Activated naive CD8-positive, alpha-beta T cell treated with anti-CD3 and anti-CD28 coated beads, Interleukin-2, amount 50 U/mL, for 24 hours (primary cell): ENCODE measurements around the gene TUBA1C.
"Not testable (repeated sequence)": the region's sequence is repeated elsewhere in the genome, so short reads cannot be mapped to it uniquely, and the experiment has no call there.

Experiments used
- ATAC-seq: fragments of 150-1000 bp; cut with Tn5 transposase; one replicate; pipeline ENCODE4 v1.10.0; 2021
- DNase-seq: peaks from one replicate; pipeline ENCODE4 v3.0.0; 2021
- H3K27ac Mint-ChIP-seq: one replicate; pipeline ENCODE4 v1.8.0; 2021; ENCODE audit warnings: mild to moderate bottlenecking, mixed read lengths
- H3K27me3 Mint-ChIP-seq: one replicate; pipeline ENCODE4 v1.8.0; 2021; ENCODE audit warnings: mixed read lengths
- H3K36me3 Mint-ChIP-seq: one replicate; pipeline ENCODE4 v1.8.0; 2021; ENCODE audit warnings: low read depth, mixed read lengths
- H3K4me1 Mint-ChIP-seq: one replicate; pipeline ENCODE4 v1.8.0; 2021; ENCODE audit warnings: mixed read lengths
- H3K4me3 Mint-ChIP-seq: one replicate; pipeline ENCODE4 v1.8.0; 2021; ENCODE audit warnings: mild to moderate bottlenecking, moderate library complexity, mixed read lengths
- H3K9me3 Mint-ChIP-seq: one replicate; pipeline ENCODE4 v1.8.0; 2021; ENCODE audit warnings: mixed read lengths

TUBA1C gene

DNA sequence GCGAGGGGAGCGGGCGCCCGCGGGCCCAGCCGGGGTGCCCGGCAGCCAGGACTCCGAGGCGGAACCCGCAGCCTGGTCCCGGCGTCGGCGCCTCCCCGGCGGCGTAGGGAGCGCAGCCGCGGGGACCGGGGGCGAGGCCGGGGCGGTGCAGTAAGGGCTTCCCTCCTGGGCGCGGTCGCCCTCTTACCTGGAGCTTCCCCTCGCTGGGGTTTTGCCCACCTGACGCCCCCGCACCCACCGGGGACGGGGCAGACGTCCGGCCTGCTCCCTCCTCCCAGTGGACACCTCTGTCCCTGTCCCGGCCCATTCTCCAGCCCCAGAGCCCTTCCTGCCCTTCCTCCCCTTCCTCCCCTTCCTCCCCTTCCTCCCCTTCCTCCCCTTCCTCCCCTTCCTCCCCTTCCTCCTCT lies 413 bp upstream of the TUBA1C start:
- Mint-ChIP-seq H3K27ac (peak overlapping the region; percentile 79), H3K9me3 (no peaks in the 10 kb centered on the region), H3K27me3 (no peaks in the 10 kb centered on the region), H3K36me3 (peaks cover 37% of the 10 kb centered on the region), H3K4me3 (peak overlapping the region; percentile 97), H3K4me1 (peaks cover 47% of the 10 kb centered on the region)
- ATAC-seq (peak; percentile 50), DNase-seq (no peak)

DNA sequence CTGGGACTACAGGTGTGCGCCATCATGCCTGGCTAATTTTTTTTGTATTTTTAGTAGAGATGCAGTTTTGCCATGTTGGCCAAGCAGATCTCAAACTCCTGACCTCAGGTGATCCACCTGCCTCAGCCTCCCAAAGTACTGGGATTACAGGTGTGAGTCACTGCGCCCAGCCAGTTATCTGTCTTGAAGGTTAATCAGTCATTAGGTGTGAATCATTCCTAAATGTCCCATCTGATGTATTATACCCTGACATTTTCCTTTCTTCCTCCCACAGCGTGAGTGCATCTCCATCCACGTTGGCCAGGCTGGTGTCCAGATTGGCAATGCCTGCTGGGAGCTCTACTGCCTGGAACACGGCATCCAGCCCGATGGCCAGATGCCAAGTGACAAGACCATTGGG lies 4.3 kb downstream of the TUBA1C start:
- H3K9me3 Mint-ChIP-seq, H3K27ac Mint-ChIP-seq, DNase-seq, H3K4me3 Mint-ChIP-seq, H3K27me3 Mint-ChIP-seq, ATAC-seq: not testable (repeated sequence)
- peaks cover 41% of the 10 kb centered on the region for H3K4me1 Mint-ChIP-seq
- peaks cover 67% of the 10 kb centered on the region for H3K36me3 Mint-ChIP-seq

DNA sequence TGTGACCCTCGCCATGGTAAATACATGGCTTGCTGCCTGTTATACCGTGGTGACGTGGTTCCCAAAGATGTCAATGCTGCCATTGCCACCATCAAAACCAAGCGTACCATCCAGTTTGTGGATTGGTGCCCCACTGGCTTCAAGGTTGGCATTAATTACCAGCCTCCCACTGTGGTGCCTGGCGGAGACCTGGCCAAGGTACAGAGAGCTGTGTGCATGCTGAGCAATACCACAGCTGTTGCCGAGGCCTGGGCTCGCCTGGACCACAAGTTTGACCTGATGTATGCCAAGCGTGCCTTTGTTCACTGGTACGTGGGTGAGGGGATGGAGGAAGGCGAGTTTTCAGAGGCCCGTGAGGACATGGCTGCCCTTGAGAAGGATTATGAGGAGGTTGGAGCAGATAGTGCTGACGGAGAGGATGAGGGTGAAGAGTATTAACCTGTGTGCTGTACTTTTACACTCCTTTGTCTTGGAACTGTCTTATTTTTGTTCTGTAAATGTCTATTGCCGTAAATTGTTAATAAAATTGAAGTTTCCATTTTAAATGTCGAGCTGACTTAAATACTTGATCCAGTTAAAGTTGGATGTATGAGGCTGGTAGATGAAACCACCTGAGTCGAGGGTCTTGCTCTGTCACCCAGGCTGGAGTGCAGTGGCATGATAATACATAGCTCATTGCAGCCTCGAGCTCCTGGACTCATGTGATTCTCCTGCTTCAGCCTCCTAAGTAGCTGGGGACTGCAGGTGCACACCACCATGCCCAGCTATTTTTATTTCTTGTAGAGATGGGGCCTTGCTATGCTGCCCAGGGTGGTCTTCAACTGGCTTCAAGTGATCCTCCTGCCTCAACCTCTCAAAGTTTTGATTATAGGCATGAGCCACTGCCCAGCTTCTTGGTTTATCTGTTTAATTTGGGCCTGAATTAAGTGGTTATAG lies 8.2 kb downstream of the TUBA1C start:
- DNase-seq = no peak
- Mint-ChIP-seq H3K36me3 (peaks cover 41% of the 10 kb centered on the region), H3K27me3 (no peaks in the 10 kb centered on the region), H3K4me3 (no peak overlapping the region), H3K9me3 (no peaks in the 10 kb centered on the region), H3K27ac (no peak overlapping the region), H3K4me1 (peaks cover 17% of the 10 kb centered on the region)
- ATAC-seq = no peak

DNA sequence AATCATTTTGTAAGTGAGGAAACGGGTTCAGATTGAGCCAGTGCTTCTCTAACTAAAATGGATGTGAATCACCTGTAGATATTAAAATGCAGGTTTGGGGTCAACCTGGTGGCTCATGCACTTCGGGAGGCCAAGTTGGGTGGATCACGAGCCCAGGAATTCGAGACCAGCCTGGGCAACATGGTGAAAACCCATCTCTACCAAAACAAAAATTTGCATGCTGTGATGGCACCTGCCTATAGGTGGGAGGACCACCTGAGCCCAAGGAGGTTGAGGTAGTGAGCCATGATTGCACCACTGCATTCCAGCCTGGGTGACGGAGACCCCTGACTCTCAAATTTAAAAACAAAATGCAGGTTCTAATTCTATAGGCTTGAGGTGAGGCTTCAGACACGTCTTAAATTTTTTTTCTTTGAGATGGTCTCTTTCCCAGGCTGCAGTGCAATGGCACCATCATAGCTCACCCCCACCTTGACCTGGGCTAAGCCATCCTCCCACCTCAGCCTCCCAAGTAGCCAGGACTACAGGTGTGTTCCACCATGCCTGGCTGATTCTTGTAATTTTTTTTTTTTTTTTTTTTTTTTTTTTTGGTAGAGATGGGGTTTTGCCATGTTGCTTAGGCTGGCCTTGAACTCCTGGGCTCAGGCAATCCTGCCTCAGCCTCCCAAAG lies 9.0 kb downstream of the TUBA1C start:
- no peaks in the 10 kb centered on the region for H3K9me3 Mint-ChIP-seq
- no peak overlapping the region for H3K4me3 Mint-ChIP-seq
- H3K4me1 Mint-ChIP-seq = peaks cover 10% of the 10 kb centered on the region
- no peaks in the 10 kb centered on the region for H3K27me3 Mint-ChIP-seq
- H3K27ac Mint-ChIP-seq = no peak overlapping the region
- ATAC-seq = no peak
- no peak for DNase-seq
- H3K36me3 Mint-ChIP-seq = peaks cover 36% of the 10 kb centered on the region

DNA sequence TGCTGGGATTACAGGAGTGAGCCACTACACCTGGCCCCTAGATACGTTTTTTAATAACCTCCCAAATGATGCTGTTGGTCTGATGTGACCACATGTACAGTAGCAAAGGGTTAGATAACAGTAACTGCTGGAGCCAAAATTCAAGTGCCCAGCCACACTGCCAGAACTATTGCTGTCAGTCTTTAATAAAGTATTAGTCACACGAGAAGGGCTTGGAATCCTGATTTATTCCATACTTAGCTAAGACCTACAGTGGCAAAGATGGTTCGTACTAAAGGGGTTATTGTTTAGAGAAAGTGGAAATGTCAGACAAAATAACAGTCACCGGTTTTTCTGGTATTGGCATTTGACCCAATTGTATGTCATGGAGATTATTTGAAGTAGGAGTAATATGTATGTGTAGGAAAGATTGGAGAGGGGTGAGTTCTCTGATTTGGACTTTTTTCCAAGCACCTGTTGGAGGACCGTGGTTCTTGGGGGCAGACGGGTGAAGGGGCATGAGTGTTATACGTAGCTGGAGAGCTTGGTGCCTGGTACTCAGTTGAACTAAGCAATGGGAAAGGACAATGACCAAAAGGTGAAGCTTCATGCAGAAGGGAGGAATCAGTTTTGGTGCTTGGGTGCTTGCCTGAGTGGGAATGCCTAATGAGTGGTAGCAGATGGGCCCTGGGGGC lies 9.7 kb downstream of the TUBA1C start:
- DNase-seq = no peak
- peak overlapping the region; percentile 19 for H3K27ac Mint-ChIP-seq
- peaks cover 29% of the 10 kb centered on the region for H3K36me3 Mint-ChIP-seq
- no peaks in the 10 kb centered on the region for H3K27me3 Mint-ChIP-seq
- H3K4me1 Mint-ChIP-seq = peaks cover 8% of the 10 kb centered on the region
- no peaks in the 10 kb centered on the region for H3K9me3 Mint-ChIP-seq
- no peak overlapping the region for H3K4me3 Mint-ChIP-seq
- no peak for ATAC-seq

DNA sequence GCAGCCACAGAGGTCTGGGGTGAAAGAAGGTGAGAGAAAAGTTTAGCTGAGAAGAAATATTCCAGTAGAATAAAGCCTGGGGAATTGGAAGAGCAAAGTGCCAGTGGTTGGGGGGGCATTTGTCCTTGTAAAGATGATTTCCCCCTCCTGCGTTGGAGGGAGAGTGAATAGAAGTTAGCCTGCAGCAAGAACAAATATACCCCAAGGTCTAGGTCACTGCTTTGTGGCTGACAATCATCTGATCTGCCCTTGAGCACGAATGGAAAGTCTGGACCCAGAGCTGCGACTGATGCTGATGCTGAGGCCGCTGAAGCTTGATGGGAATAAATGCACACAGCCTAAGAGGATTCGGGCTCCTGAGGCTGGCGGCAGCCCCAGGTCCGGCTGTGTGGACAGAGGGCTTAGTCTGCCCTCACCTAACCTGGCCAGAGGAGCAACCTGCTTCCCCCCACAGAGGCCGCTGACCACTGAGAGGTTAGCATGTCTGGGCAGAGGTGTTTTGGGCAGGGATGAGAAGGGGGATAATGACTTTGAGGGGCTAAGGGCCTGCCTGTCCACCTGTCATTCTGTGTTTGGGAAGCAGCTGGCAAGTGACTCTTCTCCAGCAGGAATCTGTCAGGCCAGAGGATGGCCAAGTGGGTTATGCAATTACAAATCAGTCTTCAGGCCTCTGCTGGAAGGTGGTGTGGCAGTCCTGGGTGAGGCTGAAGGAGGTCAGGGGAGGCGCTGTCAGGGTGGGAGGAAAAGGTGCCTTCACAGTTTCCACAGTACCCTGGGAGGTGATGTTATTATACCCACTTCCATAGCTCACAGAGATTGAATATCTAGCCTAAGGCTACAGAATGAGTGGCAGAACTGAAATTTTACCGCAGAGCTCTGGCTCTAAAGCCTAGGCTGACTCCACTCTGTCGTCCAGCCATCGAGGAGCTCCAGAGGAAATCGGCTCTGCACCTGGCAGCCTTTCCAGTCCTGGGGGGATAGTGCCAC lies 11.7 kb downstream of the TUBA1C start:
- no peak overlapping the region for H3K27ac Mint-ChIP-seq
- DNase-seq (no peak), ATAC-seq (no peak)
- H3K4me1 Mint-ChIP-seq = no peaks in the 10 kb centered on the region
- no peak overlapping the region for H3K4me3 Mint-ChIP-seq
- H3K36me3 Mint-ChIP-seq = peaks cover 11% of the 10 kb centered on the region
- H3K27me3 Mint-ChIP-seq = peaks cover 3% of the 10 kb centered on the region
- H3K9me3 Mint-ChIP-seq = no peaks in the 10 kb centered on the region

DNA sequence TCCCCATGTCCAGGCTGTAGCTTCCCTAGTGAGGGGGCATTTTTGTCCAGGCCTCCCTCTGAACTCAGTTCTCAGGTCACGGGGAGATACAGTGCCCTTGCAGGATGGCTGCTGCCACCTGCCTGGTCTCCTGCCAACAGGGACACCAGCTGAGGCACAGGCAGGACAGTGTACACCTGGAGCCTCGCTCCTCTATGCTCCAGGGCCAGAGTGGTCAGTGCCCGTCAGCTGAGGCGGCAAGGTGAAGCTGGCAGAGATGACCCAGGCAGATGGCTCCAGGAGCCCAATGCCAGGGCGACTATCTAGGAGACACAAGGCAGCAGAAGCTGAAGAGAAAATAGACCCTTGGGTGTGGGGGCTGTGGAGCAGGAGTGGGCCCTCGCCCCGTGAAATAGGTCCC lies 12.6 kb downstream of the TUBA1C start:
- DNase-seq = no peak
- no peak overlapping the region for H3K27ac Mint-ChIP-seq
- H3K36me3 Mint-ChIP-seq = peaks cover 9% of the 10 kb centered on the region
- H3K4me3 Mint-ChIP-seq = no peak overlapping the region
- no peak for ATAC-seq
- H3K4me1 Mint-ChIP-seq = no peaks in the 10 kb centered on the region
- peaks cover 3% of the 10 kb centered on the region for H3K27me3 Mint-ChIP-seq
- no peaks in the 10 kb centered on the region for H3K9me3 Mint-ChIP-seq

DNA sequence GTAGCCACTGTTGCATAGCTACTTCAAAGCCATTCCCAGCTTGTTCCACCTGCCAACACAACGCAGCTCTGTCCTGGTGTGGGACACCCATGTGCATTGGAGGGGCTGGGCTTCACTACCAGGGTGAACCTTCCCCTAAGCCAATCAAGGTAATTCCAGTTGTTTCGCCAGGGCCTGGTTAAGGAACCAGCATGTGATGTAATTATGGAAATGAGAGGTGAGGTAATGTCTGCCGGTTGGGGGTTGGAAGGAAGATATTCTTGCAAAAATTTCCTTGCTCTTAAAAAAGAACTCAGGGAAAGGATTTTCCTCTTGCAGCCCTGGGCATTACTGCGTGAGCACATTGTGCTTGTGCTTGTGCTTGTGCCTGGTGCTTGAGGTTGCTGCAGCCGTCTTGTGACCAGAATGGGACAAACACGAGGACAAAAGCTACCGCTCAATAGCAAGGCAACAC lies 14.9 kb downstream of the TUBA1C start:
- ATAC-seq (no peak), DNase-seq (no peak)
- Mint-ChIP-seq H3K4me3 (no peak overlapping the region), H3K36me3 (no peaks in the 10 kb centered on the region), H3K27me3 (peaks cover 3% of the 10 kb centered on the region), H3K9me3 (no peaks in the 10 kb centered on the region), H3K4me1 (no peaks in the 10 kb centered on the region), H3K27ac (no peak overlapping the region)

DNA sequence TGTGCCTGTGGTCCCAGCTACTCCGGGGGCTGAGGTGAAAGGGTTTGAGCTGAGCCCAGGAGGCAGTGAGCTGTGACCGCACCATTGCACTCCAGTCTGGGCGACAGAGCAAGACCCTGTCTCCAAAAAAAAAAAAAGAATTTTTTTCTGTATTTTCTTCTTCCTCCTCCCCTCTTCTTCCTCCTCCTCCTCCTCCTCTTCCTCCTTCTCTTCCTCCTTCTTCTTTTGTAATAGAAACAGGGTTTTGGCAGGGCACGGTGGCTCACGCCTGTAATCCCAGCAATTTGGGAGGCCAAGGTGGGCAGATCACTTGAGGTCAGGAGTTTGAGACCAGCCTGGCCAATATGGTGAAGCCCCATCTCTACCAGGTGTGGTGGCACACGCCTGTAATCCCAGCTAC lies 15.7 kb downstream of the TUBA1C start:
- H3K4me3 Mint-ChIP-seq, ATAC-seq, H3K4me1 Mint-ChIP-seq, H3K27me3 Mint-ChIP-seq, H3K36me3 Mint-ChIP-seq, H3K27ac Mint-ChIP-seq, H3K9me3 Mint-ChIP-seq, DNase-seq: not testable (repeated sequence)

DNA sequence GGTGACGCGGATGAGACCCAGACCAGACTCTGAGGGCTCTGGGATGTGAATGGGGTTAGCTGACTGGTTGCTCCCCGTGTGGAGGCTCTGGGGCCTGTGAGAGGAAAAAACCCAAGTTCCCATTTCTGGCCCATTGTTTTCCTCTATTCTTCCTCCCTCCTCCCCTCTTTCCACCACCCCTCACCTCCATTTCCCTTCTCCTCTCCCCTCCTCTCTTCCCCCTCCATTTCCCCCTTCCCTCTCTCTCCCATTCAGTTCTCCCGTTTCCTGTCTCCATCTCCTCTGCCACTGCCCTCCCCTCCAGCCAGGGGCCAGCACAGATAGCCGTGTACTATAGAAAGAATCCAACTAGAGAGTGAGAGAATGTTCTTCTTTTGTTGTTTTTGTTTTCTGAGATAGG lies 17.4 kb downstream of the TUBA1C start:
- H3K4me1 Mint-ChIP-seq = no peaks in the 10 kb centered on the region
- no peak overlapping the region for H3K27ac Mint-ChIP-seq
- no peaks in the 10 kb centered on the region for H3K36me3 Mint-ChIP-seq
- peaks cover 9% of the 10 kb centered on the region for H3K27me3 Mint-ChIP-seq
- DNase-seq = no peak
- no peak overlapping the region for H3K4me3 Mint-ChIP-seq
- no peak for ATAC-seq
- H3K9me3 Mint-ChIP-seq = no peaks in the 10 kb centered on the region

DNA sequence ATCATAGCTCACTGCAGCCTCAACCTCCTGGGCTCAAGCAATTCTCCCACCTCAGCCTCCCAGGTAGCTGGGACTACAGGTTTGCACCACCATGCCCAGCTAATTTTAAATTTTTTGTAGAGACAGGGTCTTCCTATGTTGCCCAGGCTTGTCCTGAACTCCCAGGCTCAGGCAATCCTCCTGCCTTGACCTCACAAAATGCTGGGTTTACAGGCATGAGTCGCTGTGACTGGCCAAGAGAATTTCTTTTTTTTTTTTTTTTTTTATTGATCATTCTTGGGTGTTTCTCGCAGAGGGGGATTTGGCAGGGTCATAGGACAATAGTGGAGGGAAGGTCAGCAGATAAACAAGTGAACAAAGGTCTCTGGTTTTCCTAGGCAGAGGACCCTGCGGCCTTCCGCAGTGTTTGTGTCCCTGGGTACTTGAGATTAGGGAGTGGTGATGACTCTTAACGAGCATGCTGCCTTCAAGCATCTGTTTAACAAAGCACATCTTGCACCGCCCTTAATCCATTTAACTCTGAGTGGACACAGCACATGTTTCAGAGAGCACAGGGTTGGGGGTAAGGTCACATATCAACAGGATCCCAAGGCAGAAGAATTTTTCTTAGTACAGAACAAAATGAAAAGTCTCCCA lies 18.0 kb downstream of the TUBA1C start:
- H3K4me1 Mint-ChIP-seq, DNase-seq, H3K4me3 Mint-ChIP-seq, H3K9me3 Mint-ChIP-seq, H3K36me3 Mint-ChIP-seq, H3K27ac Mint-ChIP-seq, ATAC-seq: not testable (repeated sequence)
- H3K27me3 Mint-ChIP-seq = peaks cover 14% of the 10 kb centered on the region

DNA sequence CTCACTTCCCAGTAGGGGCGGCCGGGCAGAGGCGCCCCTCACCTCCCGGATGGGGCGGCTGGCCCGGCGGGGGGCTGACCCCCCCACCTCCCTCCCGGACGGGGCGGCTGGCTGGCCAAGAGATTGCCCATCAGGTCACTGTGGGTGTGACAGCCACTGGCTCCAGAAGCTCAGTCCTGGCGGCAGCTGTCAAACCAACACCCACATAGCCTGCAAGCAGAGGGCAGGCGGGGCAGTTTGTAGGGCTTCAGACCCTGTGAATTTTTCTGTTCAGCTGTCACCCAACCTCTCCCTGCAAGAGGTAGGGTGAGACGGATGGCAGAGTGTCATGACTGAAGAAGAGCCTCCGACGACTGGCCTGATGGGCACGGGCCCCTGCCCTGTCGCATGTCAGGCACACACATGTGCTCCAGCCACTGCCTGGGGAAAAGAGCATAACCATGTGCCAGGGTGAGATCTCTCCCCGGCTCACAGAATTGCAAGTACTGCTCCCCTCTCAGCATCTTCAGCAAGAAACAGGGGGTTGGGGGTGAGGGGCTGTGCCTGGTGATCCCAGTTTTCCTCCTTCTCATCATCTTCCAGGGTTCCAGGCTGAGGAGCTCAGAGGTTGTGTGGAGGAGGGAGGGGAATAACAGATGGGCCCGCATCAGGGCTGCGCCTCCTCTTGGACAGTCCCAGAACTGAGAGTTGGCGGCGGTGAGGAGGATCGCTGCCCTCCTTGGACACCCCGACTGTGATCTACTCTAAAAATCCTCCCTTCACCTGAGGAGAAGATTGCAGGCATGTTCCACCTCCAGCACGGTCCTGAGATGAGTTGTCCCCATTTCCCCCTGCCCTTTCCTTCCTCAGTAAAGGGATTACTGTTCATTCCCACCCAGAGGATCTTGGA lies 18.9 kb downstream of the TUBA1C start:
- Mint-ChIP-seq H3K27ac (no peak overlapping the region), H3K4me3 (no peak overlapping the region)

DNA sequence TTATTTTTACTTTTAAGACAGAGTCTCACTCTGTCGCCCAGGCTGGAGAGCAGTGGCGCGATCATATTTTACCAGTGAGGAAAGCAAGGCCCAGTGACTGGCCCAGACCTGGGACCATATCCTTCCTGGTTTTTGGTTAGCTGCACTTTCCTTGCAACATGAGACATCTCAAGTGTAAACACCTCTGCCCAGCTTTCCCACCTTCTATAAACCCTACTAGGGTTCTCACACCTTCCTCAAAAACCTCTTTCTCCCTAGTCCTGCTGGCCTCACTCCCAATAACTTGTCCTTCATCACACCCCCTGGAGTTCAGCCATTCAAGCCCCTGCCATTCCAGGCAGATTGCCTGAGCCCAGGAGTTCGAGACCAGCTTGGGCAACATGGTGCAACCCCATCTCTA lies 19.8 kb downstream of the TUBA1C start:
- Mint-ChIP-seq H3K4me1 (no peaks in the 10 kb centered on the region), H3K36me3 (no peaks in the 10 kb centered on the region), H3K4me3 (no peak overlapping the region), H3K9me3 (no peaks in the 10 kb centered on the region), H3K27ac (no peak overlapping the region), H3K27me3 (peaks cover 23% of the 10 kb centered on the region)
- no peak for ATAC-seq
- DNase-seq = no peak

More for the DNA sequence above, 18.9 kb downstream of the TUBA1C start:
- Mint-ChIP-seq H3K9me3 (no peaks in the 10 kb centered on the region), H3K36me3 (no peaks in the 10 kb centered on the region), H3K4me1 (no peaks in the 10 kb centered on the region), H3K27me3 (peaks cover 21% of the 10 kb centered on the region)
- no peak for DNase-seq
- ATAC-seq = no peak
